Endothelial cell of umbilical vein (primary cell): ENCODE measurements around the gene LAMTOR4.

Experiments
- CTCF ChIP-seq, 2 donors: IDR thresholded peaks; 1 replicate in 1 of 2; 2 replicates in 1 of 2; pipeline ENCODE4 v1.5.1; 2011; ENCODE audit warnings: low read length in 2 of 2, mild to moderate bottlenecking in 2 of 2, moderate library complexity in 2 of 2, control low read depth in 1 of 2, inconsistent platforms in 1 of 2, low read depth in 1 of 2; ENCODE audit not compliant: insufficient read depth in 1 of 2; ENCODE audit errors: extremely low read depth in 1 of 2
- POLR2A ChIP-seq: IDR thresholded peaks from 2 replicates; pipeline ENCODE4 v1.6.1; 2012; ENCODE audit warnings: low read depth, mild to moderate bottlenecking, control low read depth, low read length

DNA sequence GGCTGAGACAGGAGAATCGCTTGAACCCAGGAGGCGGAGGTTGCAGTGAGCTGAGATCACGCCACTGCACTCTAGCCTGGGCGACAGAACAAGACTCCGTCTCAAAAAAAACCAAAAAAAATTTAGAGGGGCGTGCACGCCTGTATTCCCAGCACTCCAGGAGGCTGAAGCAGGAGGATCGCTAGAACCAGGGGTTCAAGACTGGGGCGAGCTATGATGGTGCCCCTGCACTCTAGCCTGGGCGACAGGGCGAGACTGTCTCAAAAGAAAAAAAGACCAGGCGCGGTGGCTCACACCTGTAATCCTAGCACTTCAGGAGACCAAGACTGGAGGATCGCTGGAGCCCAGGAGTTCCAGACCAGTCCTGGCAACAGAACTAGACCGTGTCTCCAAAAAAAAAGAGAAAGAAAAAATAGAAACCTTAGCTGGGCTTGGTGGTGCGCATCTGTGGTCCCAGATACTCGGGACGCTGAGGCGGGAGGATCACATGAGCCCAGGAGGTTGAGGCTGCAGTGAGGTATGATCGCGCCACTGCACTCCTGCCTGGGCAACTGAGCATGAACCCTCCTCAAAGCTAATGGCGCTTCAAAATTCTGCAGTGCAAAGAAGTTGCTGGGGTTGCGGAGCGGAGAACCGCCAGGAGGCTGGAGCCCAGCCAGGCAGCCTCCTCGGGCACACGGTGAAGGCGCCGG, 22.3 kb upstream of the LAMTOR4 start:
- no peak for TF ChIP-seq POLR2A
- TF ChIP-seq CTCF (IDR thresholded peaks at IDR 0.05; ENCODE audit: extremely low read depth in 1 of 2, insufficient read depth in 1 of 2, low read depth in 1 of 2, low read length in 2 of 2): no peak
